Aorta (tissue), 5 donors: ENCODE data around the gene COQ4. TPM values are rescaled to one million over a fixed set of nuclear protein-coding genes. Genes with fewer than 3 reads are reported as not detected.

Experiments
- ATAC-seq: fragments of 200-7000 bp; cut with Tn5 transposase; one replicate; pipeline ENCODE4 v1.9.1; 2022; ENCODE audit warnings: moderate library complexity; ENCODE audit not compliant: low FRiP score
- DNase-seq, 2 donors: peaks; one replicate each; pipeline ENCODE4 v3.0.0-alpha.2; 2020
- H3K27ac ChIP-seq, 2 donors: one replicate each; pipeline ENCODE4 v1.5.1; 2013; ENCODE audit warnings: low read length in 2 of 2, mild to moderate bottlenecking in 2 of 2, moderate library complexity in 2 of 2, control low read depth in 1 of 2, inconsistent platforms in 1 of 2, low read depth in 1 of 2
- H3K27me3 ChIP-seq, 2 donors: one replicate each; pipeline ENCODE4 v1.6.1; 2013; ENCODE audit warnings: control low read depth in 1 of 2, low read length in 1 of 2, mild to moderate bottlenecking in 1 of 2, moderate library complexity in 1 of 2; ENCODE audit not compliant: insufficient read depth in 2 of 2, control insufficient read depth in 1 of 2
- H3K36me3 ChIP-seq, 2 donors: one replicate each; pipeline ENCODE4 v1.6.1; 2013; ENCODE audit warnings: control low read depth in 1 of 2, low read length in 1 of 2, mild to moderate bottlenecking in 1 of 2; ENCODE audit not compliant: insufficient read depth in 2 of 2, control insufficient read depth in 1 of 2
- H3K4me1 ChIP-seq, 2 donors: one replicate each; pipeline ENCODE4 v1.6.1; 2013; ENCODE audit warnings: low read length in 2 of 2, control low read depth in 1 of 2, mild to moderate bottlenecking in 1 of 2, moderate library complexity in 1 of 2; ENCODE audit not compliant: insufficient read depth in 2 of 2, control insufficient read depth in 1 of 2
- H3K4me3 ChIP-seq, 2 donors: one replicate each; pipeline ENCODE4 v1.5.1; 2013; ENCODE audit warnings: low read length in 2 of 2, control low read depth in 1 of 2, mild to moderate bottlenecking in 1 of 2
- H3K9me3 ChIP-seq: one replicate; pipeline ENCODE4 v1.6.1; 2013; ENCODE audit warnings: mild to moderate bottlenecking, low read length; ENCODE audit not compliant: control insufficient read depth
- WGBS, 2 donors: extraction: QIAGEN DNeasy Blood & Tissue Kit; methylation state at CpG; one replicate each; pipeline ENCODE4 v1.1.7; 2013; 5-methylcytosine and 5-hydroxymethylcytosine counted together
- intact Hi-C, 2 donors: fragments of 100-400 bp; cut with DNase I; formaldehyde crosslinking; loops; one replicate each; pipeline versions ENCODE4 v1.14.2 to v1.15.0; 2022
- polyA plus RNA-seq, 2 donors: library from polyadenylated mRNA; stranded (reverse); fragments of 200-250 nt; gene quantifications; one replicate each; pipeline ENCODE4 v1.2.3, GENCODE V29; 2013
- total RNA-seq, 2 donors: library from RNA; stranded (reverse); fragmentation: NEBNext Ultra II Directional; extraction: Animal tissue kit (Norgen Biotek cat#: 25700); gene quantifications; one replicate each; pipeline ENCODE4 v1.2.1, GENCODE V29; 2021
- donor health status: healthy with polysubstance abuse.
- donor health status: Bipolar disorder and iron deficiency.
- donor health status: DM: no; HTN: no; CAD: no.
- donor health status: DM: no; HTN: no; CAD: no.
- donor health status: DM: yes; HTN: yes; CAD: no.

The COQ4 gene
- total and polyA plus RNA-seq, 4 donors = 14.7 to 53.8 (median 25.3) TPM

DNA sequence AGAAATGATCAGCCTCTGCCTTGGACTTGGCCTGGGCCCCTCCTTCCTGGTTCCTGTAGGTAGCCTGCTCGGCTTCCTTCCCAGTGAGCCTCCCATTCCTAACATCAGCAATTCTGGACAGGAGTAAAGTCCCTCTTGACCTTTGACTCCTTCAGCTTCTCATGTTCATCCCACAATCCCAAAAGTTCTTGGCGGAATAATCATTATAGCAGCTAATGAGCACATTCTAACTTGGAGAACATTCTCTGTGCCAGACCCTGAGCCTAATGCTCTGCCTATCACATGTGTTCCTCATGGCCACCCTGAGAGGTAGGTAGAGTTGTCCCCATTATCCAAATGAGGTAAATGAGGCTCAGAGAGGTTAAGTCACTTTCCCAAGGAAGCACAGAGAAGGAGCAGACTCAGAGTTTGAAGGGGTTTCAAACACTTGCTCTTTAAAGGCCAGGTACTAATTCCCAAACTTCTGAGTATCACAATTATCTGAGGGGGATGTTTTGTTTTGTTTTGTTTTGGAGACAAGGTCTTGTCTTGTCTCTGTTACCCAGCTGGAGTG is 25.3 kb upstream of the COQ4 start:
- no peak for DNase-seq
- WGBS, 2 donors = 86 to 97% methylated on average over 2 of the region's 2 CpGs
- Histone ChIP-seq H3K4me3 (no peak overlapping the region), H3K9me3 (no peaks in the 10 kb centered on the region), H3K27me3 (no peaks in the 10 kb centered on the region), H3K27ac (no peak overlapping the region), H3K36me3 (no peaks in the 10 kb centered on the region), H3K4me1 (no peaks in the 10 kb centered on the region)
- intact Hi-C loops = loop anchor here (5.0 to 10.0 kb wide), 3 partner anchors 35 to 128 kb away; partner anchors contain the start of genes CERCAM (in 1 of the 2) and SLC27A4 (in 1 of the 2)
- no peak for ATAC-seq

DNA sequence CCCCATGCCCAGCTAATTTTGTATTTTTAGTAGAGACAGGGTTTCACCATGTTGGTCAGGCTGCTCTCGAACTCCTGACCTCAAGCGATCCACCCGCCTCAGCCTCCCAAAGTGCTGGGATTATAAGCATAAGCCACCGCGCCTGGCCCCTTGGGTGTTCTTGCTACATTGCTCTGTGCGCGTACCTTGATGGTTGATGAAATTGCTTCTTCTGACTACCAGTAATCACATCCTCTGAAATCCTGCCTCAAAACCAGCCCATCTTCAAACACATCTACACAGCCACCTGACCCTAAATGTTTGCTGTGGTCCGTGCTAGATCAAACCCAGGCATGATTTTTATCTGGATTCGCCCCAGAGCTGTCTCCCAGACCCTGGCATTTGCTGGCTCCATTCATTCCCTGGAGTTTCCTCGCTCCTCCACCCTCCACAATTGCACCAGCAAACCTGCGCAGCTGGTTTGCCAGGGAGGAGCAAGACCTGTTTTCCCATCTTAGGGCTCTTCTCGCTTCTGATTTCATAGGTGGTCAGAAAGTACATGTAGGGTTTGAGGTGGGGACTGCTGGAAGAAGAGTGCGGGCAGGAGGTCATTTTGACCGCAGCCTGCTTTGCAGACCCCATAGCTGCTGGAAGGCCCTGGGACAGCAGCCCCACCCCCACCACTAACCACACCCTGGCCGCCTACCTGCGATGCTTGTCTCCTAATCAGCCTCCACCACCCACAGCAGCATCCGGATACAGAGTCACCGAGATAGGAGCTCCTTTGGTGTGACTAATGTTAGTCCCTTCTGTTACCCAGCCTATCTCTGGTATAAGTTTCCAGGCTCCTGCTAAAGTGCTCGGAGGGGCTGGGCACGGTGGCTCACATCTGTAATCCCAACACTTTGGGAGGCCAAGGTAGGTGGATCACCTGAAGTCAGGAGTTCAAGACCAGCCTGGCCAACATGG is 23.8 kb upstream of the COQ4 start:
- Histone ChIP-seq H3K36me3 (no peaks in the 10 kb centered on the region), H3K27me3 (no peaks in the 10 kb centered on the region), H3K9me3 (no peaks in the 10 kb centered on the region), H3K4me3 (no peak overlapping the region), H3K27ac (no peak overlapping the region), H3K4me1 (no peaks in the 10 kb centered on the region)
- intact Hi-C loops = loop anchor here (5.0 to 10.0 kb wide), 3 partner anchors 33 to 126 kb away; partner anchors contain the start of genes CERCAM (in 1 of the 2) and SLC27A4 (in 1 of the 2)
- 91 to 93% methylated on average over 20 of the region's 20 CpGs for WGBS, 2 donors
- DNase-seq (no peak), ATAC-seq (no peak)

DNA sequence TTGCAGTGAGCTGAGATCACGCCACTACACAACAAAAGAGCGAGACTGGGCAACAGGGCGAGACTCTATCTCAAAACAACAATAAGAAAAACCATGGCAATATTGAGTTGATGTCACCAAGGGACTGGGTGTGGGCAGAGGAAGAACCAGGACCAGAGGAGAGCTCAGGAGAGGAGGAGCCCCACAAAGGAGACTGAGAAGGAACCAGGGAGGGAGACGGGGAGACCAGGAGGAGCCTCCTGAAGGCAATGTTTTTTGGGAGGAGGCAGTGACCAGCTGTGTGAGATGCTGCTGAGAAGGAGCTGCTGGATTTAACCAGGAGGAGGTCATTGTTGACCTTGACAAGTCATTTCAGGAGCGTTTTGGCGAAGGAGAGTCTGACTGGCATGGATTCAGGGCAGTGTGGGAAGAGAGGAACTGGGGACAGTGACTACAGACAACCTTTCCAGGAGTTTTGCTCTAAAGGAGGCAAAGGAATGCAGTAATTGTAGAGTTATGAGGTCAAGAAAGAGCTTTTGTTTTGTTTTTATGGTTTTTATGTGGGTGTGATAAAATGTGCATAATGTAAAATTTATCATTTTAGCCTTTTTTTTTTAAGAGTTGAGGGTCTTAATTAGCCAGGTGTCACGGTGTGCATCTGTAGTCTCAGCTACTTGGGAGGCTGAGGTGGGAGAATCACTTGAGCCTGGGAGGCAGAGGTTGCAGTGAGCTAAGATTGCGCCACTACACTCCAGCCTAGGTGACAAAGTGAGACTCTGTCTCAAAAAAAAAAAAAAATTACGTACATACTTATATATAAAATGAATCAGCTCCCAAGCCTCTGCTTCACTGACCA is 18.3 kb upstream of the COQ4 start:
- ATAC-seq (no peak), DNase-seq (no peak)
- H3K27me3 ChIP-seq = no peaks in the 10 kb centered on the region
- no peak overlapping the region for H3K4me3 ChIP-seq
- H3K9me3 ChIP-seq = no peaks in the 10 kb centered on the region
- no peaks in the 10 kb centered on the region for H3K4me1 ChIP-seq
- WGBS, 2 donors = 80 to 86% methylated on average over 9 of the region's 9 CpGs
- intact Hi-C loops = no loop called here
- no peaks in the 10 kb centered on the region for H3K36me3 ChIP-seq
- H3K27ac ChIP-seq = no peak overlapping the region

DNA sequence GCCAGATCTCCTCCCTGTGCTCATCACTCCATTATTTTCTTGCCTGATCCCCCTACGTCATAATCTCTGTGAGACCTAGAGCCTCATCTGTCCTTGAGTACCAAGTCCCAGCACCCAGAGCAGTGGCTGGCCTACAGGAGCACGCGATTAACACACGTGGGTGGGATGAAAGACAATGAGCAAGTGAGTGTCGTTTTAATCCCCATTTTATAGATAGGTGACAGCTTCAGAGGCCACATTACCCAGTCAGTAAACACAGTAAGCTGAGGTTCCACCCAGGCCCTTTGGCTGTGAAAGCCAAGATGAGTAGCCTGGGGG is 17.7 kb upstream of the COQ4 start:
- H3K36me3 ChIP-seq = no peaks in the 10 kb centered on the region
- 69 to 75% methylated on average over 5 of the region's 5 CpGs for WGBS, 2 donors
- ATAC-seq = no peak
- H3K4me3 ChIP-seq = no peak overlapping the region
- no peak for DNase-seq
- H3K27ac ChIP-seq = no peak overlapping the region
- no peaks in the 10 kb centered on the region for H3K4me1 ChIP-seq
- H3K9me3 ChIP-seq = no peaks in the 10 kb centered on the region
- intact Hi-C loops = no loop called here
- H3K27me3 ChIP-seq = no peaks in the 10 kb centered on the region

DNA sequence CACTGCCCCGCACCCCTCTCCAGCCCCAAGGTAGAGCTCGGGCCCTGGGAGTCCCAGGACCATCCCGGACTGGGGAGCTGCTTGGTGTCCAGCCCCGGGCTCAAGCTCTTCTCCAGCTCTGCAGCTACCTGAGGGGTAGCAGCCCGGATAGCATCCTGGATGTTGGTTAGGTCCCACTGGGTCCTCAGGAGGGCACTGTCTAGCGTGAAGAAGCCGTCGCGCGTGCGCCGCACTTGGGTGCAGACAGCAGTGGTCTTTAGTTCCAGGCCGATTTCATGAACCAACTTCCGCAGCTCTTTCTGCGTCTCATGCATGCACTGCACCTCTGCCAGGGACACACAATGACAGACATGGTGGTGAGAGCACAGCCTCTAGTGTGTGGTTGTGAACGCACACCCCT is 13.1 kb upstream of the COQ4 start:
- no peak for DNase-seq
- 93 to 94% methylated on average over 16 of the region's 16 CpGs for WGBS, 2 donors
- H3K4me1 ChIP-seq = no peaks in the 10 kb centered on the region
- intact Hi-C loops = no loop called here
- H3K27me3 ChIP-seq = no peaks in the 10 kb centered on the region
- no peak overlapping the region for H3K27ac ChIP-seq
- no peaks in the 10 kb centered on the region for H3K9me3 ChIP-seq
- no peak overlapping the region for H3K4me3 ChIP-seq
- peaks cover 0 to 2% of the 10 kb centered on the region in 2 donors for H3K36me3 ChIP-seq
- no peak for ATAC-seq

DNA sequence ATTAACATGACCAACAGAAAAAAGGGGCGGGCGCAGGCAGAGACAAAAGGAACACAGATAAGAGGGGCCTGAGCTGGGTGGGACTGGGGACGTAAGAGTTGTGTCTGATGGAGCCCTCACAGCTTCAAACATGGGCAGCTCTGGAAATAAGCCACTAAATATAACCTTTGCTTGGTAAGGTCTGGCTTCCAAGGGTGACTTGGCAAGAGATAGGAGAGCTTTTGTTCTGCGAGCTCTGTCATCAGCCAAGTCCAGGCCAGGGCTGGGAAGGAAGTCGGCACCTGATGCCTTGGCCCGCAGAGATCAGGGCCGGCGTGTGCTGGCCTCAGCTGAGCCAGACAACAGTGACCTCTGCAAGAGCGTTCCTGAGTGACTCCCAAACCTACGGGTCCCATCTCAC is 12.2 kb upstream of the COQ4 start:
- no peak for ATAC-seq
- no peak for DNase-seq
- no peaks in the 10 kb centered on the region for H3K9me3 ChIP-seq
- peaks cover 0 to 2% of the 10 kb centered on the region in 2 donors for H3K36me3 ChIP-seq
- H3K4me3 ChIP-seq = no peak overlapping the region
- no peaks in the 10 kb centered on the region for H3K4me1 ChIP-seq
- 80 to 84% methylated on average over 10 of the region's 10 CpGs for WGBS, 2 donors
- H3K27ac ChIP-seq = no peak overlapping the region
- no peaks in the 10 kb centered on the region for H3K27me3 ChIP-seq
- intact Hi-C loops = no loop called here

DNA sequence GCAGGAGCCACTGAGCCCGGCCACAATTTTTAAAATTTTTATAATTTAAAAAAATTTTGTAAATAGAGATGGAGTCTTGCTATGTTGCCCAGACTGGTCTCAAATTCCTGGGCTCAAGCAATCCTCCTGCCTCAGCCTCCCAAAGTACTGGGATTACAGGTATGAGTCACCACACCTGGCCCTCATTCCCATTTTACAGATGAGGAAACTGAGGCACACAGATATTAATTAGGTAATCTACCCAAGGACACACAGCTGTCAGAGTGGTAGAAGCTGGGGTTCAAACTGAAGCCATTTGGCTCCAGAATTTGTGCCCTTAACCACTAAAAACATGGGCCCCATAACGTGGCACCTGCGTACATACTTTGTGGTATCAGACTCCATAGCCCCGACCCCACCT is 7.9 kb upstream of the COQ4 start:
- DNase-seq (no peak), ATAC-seq (no peak)
- intact Hi-C loops = no loop called here
- H3K9me3 ChIP-seq = no peaks in the 10 kb centered on the region
- no peaks in the 10 kb centered on the region for H3K27me3 ChIP-seq
- no peaks in the 10 kb centered on the region for H3K4me1 ChIP-seq
- WGBS, 2 donors = 90 to 95% methylated on average over 4 of the region's 4 CpGs
- H3K4me3 ChIP-seq = no peak overlapping the region
- no peak overlapping the region for H3K27ac ChIP-seq
- peaks cover 0 to 5% of the 10 kb centered on the region in 2 donors for H3K36me3 ChIP-seq

DNA sequence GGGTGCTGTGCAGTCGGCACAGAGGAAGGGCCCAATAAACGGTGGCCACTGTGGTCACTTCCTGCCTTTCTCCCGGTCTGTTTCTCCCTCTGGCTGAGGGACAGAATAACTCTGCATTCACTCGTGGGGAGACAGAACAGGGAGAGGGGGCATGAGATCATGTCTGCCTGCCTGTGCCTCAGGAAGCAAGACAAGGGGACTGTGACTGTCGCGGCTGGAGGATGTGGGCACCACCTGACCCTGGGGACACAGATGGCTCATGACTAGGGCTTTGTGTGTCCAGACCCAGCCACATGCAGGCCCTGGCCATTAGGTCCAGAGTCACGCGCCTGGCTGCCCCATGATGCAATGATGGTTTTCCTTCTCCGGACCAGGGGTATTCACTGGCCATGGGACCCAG is 6.2 kb upstream of the COQ4 start:
- Histone ChIP-seq H3K27ac (no peak overlapping the region), H3K36me3 (peaks cover 0 to 5% of the 10 kb centered on the region in 2 donors), H3K9me3 (no peaks in the 10 kb centered on the region), H3K27me3 (no peaks in the 10 kb centered on the region), H3K4me1 (no peaks in the 10 kb centered on the region), H3K4me3 (no peak overlapping the region)
- DNase-seq = no peak
- intact Hi-C loops = no loop called here
- peak; percentile 23 for ATAC-seq
- 70 to 87% methylated on average over 9 of the region's 9 CpGs for WGBS, 2 donors
